Measurements from ENCODE around the gene TIGD3. TPM values are rescaled to one million over a fixed set of nuclear protein-coding genes. Genes with fewer than 3 reads are reported as not detected.

Gene TIGD3
- total RNA-seq, 1 donor from 2014 or later = 0.10 TPM

GRCh38 chr11:65309006-65309405 lies 45.5 kb upstream of the TIGD3 start:
- H3K4me1 Mint-ChIP-seq (ENCODE audit: low read depth) = peaks cover 34% of the 10 kb centered on the region
- H3K27me3 Mint-ChIP-seq (ENCODE audit: low read depth) = no peaks in the 10 kb centered on the region
- H3K27ac Mint-ChIP-seq (ENCODE audit: unreplicated experiment) = no peak overlapping the region
- TF ChIP-seq CTCF (IDR thresholded peaks at IDR 0.05) = no peak
- no peaks in the 10 kb centered on the region for H3K36me3 Mint-ChIP-seq (ENCODE audit: low read depth)
- DNase-seq (ENCODE audit: low spot score) = no peak
- no peak overlapping the region for H3K4me3 Mint-ChIP-seq (ENCODE audit: unreplicated experiment)
- no peaks in the 10 kb centered on the region for H3K9me3 Mint-ChIP-seq (ENCODE audit: low read depth)

- Mint-ChIP-seq H3K27me3 (ENCODE audit: low read depth) (no peaks in the 10 kb centered on the region), H3K27ac (ENCODE audit: unreplicated experiment) (no peak overlapping the region), H3K36me3 (ENCODE audit: low read depth) (no peaks in the 10 kb centered on the region), H3K4me3 (ENCODE audit: unreplicated experiment) (no peak overlapping the region), H3K9me3 (ENCODE audit: low read depth) (no peaks in the 10 kb centered on the region), H3K4me1 (ENCODE audit: low read depth) (peaks cover 34% of the 10 kb centered on the region)
- DNase-seq (ENCODE audit: low spot score) = no peak
- TF ChIP-seq CTCF (IDR thresholded peaks at IDR 0.05) = no peak
Measured at GRCh38 chr11:65310215-65310614, 44.3 kb upstream of the TIGD3 start.

GRCh38 chr11:65310736-65311135 lies 43.8 kb upstream of the TIGD3 start:
- no peak overlapping the region for H3K4me3 Mint-ChIP-seq (ENCODE audit: unreplicated experiment)
- no peak for TF ChIP-seq CTCF (IDR thresholded peaks at IDR 0.05)
- H3K27ac Mint-ChIP-seq (ENCODE audit: unreplicated experiment) = no peak overlapping the region
- H3K36me3 Mint-ChIP-seq (ENCODE audit: low read depth) = no peaks in the 10 kb centered on the region
- H3K9me3 Mint-ChIP-seq (ENCODE audit: low read depth) = no peaks in the 10 kb centered on the region
- peaks cover 31% of the 10 kb centered on the region for H3K4me1 Mint-ChIP-seq (ENCODE audit: low read depth)
- no peaks in the 10 kb centered on the region for H3K27me3 Mint-ChIP-seq (ENCODE audit: low read depth)
- no peak for DNase-seq (ENCODE audit: low spot score)

GRCh38 chr11:65311170-65311678 lies 43.3 kb upstream of the TIGD3 start:
- no peak overlapping the region for H3K27ac Mint-ChIP-seq (ENCODE audit: unreplicated experiment)

GRCh38 chr11:65314501-65315203 lies 39.9 kb upstream of the TIGD3 start, which contains the start of gene CDC42EP2:
Gene CDC42EP2 (plus strand): TSS chr11:65314866. CDS start chr11:65320899, 6,033 bp downstream.
- Mint-ChIP-seq H3K4me1 (ENCODE audit: low read depth) (peaks cover 33% of the 10 kb centered on the region), H3K36me3 (ENCODE audit: low read depth) (no peaks in the 10 kb centered on the region), H3K9me3 (ENCODE audit: low read depth) (no peaks in the 10 kb centered on the region), H3K27ac (ENCODE audit: unreplicated experiment) (peak within 1 kb of the TSS; percentile 95), H3K27me3 (ENCODE audit: low read depth) (no peaks in the 10 kb centered on the region), H3K4me3 (ENCODE audit: unreplicated experiment) (peak within 1 kb of the TSS; percentile 80)
- no peak for DNase-seq (ENCODE audit: low spot score)
- no peak for TF ChIP-seq CTCF (IDR thresholded peaks at IDR 0.05)

More at GRCh38 chr11:65311170-65311678, 43.3 kb upstream of the TIGD3 start:
- Mint-ChIP-seq H3K9me3 (ENCODE audit: low read depth) (no peaks in the 10 kb centered on the region), H3K4me3 (ENCODE audit: unreplicated experiment) (no peak overlapping the region), H3K36me3 (ENCODE audit: low read depth) (no peaks in the 10 kb centered on the region), H3K4me1 (ENCODE audit: low read depth) (peaks cover 31% of the 10 kb centered on the region), H3K27me3 (ENCODE audit: low read depth) (no peaks in the 10 kb centered on the region)
- TF ChIP-seq CTCF (IDR thresholded peaks at IDR 0.05) = no peak
- DNase-seq (ENCODE audit: low spot score) = no peak

Measured in chondrocyte (in vitro differentiated cells).